Adrenal gland (tissue), 12 donors: ENCODE measurements around the gene AGAP1. TPM values are rescaled to one million over a fixed set of nuclear protein-coding genes. Genes with fewer than 3 reads are reported as not detected.

ENCODE experiments used
- DNase-seq, 7 donors: peaks; one replicate each; pipeline ENCODE4 v3.0.0-alpha.2; 2019 to 2020
- H3K27ac ChIP-seq, 5 donors: fragments of 200-600 bp; sonication (generic) in 4 of 5; 1 replicate in 3 of 5; 2 replicates in 2 of 5; pipeline versions ENCODE4 v1.5.1 to v1.8.0; 2016 to 2020; ENCODE audit warnings: mild to moderate bottlenecking in 1 of 5
- H3K27me3 ChIP-seq: fragments of 200-600 bp; 2 replicates; pipeline ENCODE4 v1.8.0; 2021
- H3K36me3 ChIP-seq, 2 donors: fragments of 200-600 bp; replicated peaks in 1 of 2; 1 replicate in 1 of 2; 2 replicates in 1 of 2; pipeline versions ENCODE4 v1.5.1 to v1.8.0; 2018 to 2022
- H3K4me1 ChIP-seq, 2 donors: fragments of 200-600 bp; replicated peaks in 1 of 2; 1 replicate in 1 of 2; 2 replicates in 1 of 2; pipeline versions ENCODE4 v1.5.1 to v1.8.0; 2018 to 2021
- H3K4me3 ChIP-seq, 4 donors: fragments of 200-600 bp; sonication (generic) in 3 of 4; one replicate each; pipeline ENCODE4 v1.5.1; 2016 to 2018
- H3K9me3 ChIP-seq, 3 donors: fragments of 200-600 bp; sonication (generic) in 1 of 3; replicated peaks in 1 of 3; 1 replicate in 2 of 3; 2 replicates in 1 of 3; pipeline versions ENCODE4 v1.5.1 to v1.8.0; 2016 to 2021
- POLR2A ChIP-seq, 2 donors: fragments of 450-650 bp; IDR thresholded peaks; one replicate each; pipeline ENCODE4 v1.6.1; 2017; ENCODE audit warnings: antibody characterized with exemption in 2 of 2, mild to moderate bottlenecking in 2 of 2, moderate library complexity in 1 of 2
- WGBS, 4 donors: extraction: QIAGEN DNeasy Blood & Tissue Kit in 2 of 4; methylation state at CpG; one replicate each; pipeline versions ENCODE4 v1.1.5 to v1.1.7; 2013 to 2017; 5-methylcytosine and 5-hydroxymethylcytosine counted together
- intact Hi-C, 2 donors: fragments of 100-400 bp; cut with DNase I; formaldehyde crosslinking; loops; one replicate each; pipeline versions ENCODE4 v1.14.1 to v1.15.0; 2022 to 2023
- polyA plus RNA-seq, 3 donors: library from polyadenylated mRNA; stranded (reverse); fragments of 200-250 nt in 2 of 3; fragments of 350-450 nt in 1 of 3; fragmentation: Illumina TruSeq in 1 of 3; extraction: RNeasy Lipid Tissue Mini Kit (QIAGEN cat#74804) in 1 of 3; gene quantifications; one replicate each; pipeline ENCODE4 v1.2.3, GENCODE V29; 2013 to 2014
- total RNA-seq, 9 donors: library from RNA; depleted of rRNA in 4 of 9; stranded (reverse); fragments of >200 nt in 4 of 9; fragments of 120-200 nt in 1 of 9; fragmentation: NEBNext Ultra II Directional in 1 of 9; extraction: Animal tissue kit (Norgen Biotek cat#: 25700) in 1 of 9; gene quantifications; one replicate each; pipeline versions ENCODE4 v1.1.0 to v1.2.4, GENCODE V29; 2013 to 2023
- TF ChIP-seq, protein P1 (sequence below), 6 experiments: fragments of 450-650 bp in 4 of 6; fragments of 200-600 bp in 2 of 6; sonication (generic) in 1 of 6; IDR thresholded peaks; 1 replicate in 5 of 6; 2 replicates in 1 of 6; pipeline versions ENCODE4 v1.5.1 to v1.8.0; 2016 to 2021; ENCODE audit warnings: antibody characterized with exemption in 6 of 6, mild to moderate bottlenecking in 2 of 6, moderate library complexity in 1 of 6
- donor health status: healthy with polysubstance abuse.
- donor health status: Bipolar disorder and iron deficiency.
- donor health status: DM: yes; HTN: yes; CAD: no.
- donor health status: DM: no; HTN: no; CAD: no.
- donor health status: DM: no; HTN: no; CAD: no.
- donor health status: DM: yes; HTN: yes; CAD: no.

AGAP1 gene
- total and polyA plus RNA-seq, 12 donors, result 5.3 to 29.6 (median 17.7) TPM

DNA sequence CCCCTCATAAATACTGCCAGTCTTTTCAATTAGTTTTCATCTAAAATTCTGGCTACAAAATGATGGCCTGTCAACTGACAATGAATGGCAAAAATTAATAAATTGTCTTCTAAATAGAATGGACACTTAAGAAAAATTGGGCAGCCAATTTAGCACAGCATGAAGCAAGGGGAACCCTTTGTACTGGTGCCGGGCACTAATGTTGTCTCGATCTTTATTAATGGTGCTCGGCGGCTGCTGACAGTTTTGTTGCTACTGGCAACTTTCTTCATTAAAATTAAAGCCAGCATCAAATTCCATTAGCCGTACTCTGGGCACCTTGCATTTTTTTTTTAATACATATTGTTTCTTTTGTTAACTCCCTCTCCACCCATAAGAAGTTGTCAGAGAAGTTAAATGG lies 365.0 kb downstream of the AGAP1 start:
- no peaks in the 10 kb centered on the region for H3K27me3 ChIP-seq
- H3K36me3 ChIP-seq, result no peaks in the 10 kb centered on the region
- DNase-seq, result no peak
- WGBS, 4 donors, result 90 to 96% (median 91%) methylated on average over 5 of the region's 5 CpGs
- H3K4me1 ChIP-seq, result no peaks in the 10 kb centered on the region
- no peak overlapping the region for H3K4me3 ChIP-seq
- TF ChIP-seq, protein P1, sequence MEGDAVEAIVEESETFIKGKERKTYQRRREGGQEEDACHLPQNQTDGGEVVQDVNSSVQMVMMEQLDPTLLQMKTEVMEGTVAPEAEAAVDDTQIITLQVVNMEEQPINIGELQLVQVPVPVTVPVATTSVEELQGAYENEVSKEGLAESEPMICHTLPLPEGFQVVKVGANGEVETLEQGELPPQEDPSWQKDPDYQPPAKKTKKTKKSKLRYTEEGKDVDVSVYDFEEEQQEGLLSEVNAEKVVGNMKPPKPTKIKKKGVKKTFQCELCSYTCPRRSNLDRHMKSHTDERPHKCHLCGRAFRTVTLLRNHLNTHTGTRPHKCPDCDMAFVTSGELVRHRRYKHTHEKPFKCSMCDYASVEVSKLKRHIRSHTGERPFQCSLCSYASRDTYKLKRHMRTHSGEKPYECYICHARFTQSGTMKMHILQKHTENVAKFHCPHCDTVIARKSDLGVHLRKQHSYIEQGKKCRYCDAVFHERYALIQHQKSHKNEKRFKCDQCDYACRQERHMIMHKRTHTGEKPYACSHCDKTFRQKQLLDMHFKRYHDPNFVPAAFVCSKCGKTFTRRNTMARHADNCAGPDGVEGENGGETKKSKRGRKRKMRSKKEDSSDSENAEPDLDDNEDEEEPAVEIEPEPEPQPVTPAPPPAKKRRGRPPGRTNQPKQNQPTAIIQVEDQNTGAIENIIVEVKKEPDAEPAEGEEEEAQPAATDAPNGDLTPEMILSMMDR (IDR thresholded peaks at IDR 0.05), result no peak
- no peak for TF ChIP-seq POLR2A (IDR thresholded peaks at IDR 0.05)
- H3K27ac ChIP-seq, result no peak overlapping the region
- H3K9me3 ChIP-seq, result no peaks in the 10 kb centered on the region
- intact Hi-C loops, result no loop called here

DNA sequence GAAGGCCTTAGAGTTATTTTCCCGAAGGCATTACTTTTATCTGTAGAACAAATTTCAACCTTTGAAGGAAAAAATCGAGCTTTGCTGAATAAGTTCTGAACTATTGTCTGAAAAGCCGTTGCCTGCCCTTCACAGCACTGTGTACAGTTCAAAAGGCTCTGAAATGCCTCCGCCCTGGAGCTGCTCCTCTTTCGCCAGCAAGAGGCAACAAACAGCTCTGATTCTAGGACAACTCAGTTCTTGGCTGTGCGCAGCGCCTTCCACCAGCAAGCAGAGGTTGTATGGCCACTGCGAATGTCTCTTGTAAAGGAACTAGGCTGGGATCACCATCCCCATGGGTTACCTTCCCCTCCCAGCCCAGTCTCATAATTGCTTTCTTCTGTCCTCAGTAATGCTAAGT lies 365.8 kb downstream of the AGAP1 start:
- DNase-seq, result peak in 1 of 7 donors; percentile 22
- Histone ChIP-seq H3K27me3 (no peaks in the 10 kb centered on the region), H3K36me3 (no peaks in the 10 kb centered on the region), H3K4me1 (no peaks in the 10 kb centered on the region), H3K27ac (no peak overlapping the region), H3K4me3 (no peak overlapping the region), H3K9me3 (no peaks in the 10 kb centered on the region)
- 80 to 88% (median 87%) methylated on average over 8 of the region's 8 CpGs for WGBS, 4 donors
- intact Hi-C loops, result no loop called here
- TF ChIP-seq, protein P1 (IDR thresholded peaks at IDR 0.05), result no peak

- no peak overlapping the region for H3K27ac ChIP-seq
- TF ChIP-seq, protein P1 (IDR thresholded peaks at IDR 0.05), result no peak
- no peak for TF ChIP-seq POLR2A (IDR thresholded peaks at IDR 0.05)
- 86 to 88% (median 87%) methylated on average over 5 of the region's 5 CpGs for WGBS, 4 donors
- no peaks in the 10 kb centered on the region for H3K4me1 ChIP-seq
- no peaks in the 10 kb centered on the region for H3K27me3 ChIP-seq
- intact Hi-C loops, result no loop called here
- no peak for DNase-seq
- no peaks in the 10 kb centered on the region for H3K36me3 ChIP-seq
- H3K9me3 ChIP-seq, result no peaks in the 10 kb centered on the region
- no peak overlapping the region for H3K4me3 ChIP-seq
Observed at GRCh38 chr2:235860111-235860510, 366.3 kb downstream of the AGAP1 start.

DNA sequence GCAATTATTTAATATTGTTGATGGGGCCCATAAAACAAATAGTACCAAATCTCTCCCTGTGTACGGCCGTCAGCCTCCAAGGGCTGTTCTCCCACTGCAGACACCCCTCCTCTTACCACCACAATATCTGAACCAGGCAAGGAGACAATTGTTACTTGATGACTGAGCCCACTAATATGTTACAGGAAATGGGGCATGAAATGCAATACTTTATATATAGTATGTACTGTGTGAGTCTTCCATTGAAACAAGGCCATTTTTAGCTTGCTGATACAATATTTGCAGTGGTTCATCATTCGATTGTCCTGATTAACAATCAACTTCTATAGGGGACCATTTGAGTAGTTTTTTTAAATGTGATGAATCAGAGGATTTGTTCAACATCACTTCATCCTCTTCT lies 367.0 kb downstream of the AGAP1 start:
- intact Hi-C loops, result no loop called here
- TF ChIP-seq, protein P1 (IDR thresholded peaks at IDR 0.05), result no peak
- no peak for TF ChIP-seq POLR2A (IDR thresholded peaks at IDR 0.05)
- Histone ChIP-seq H3K36me3 (no peaks in the 10 kb centered on the region), H3K27ac (no peak overlapping the region), H3K9me3 (no peaks in the 10 kb centered on the region), H3K4me1 (no peaks in the 10 kb centered on the region), H3K4me3 (no peak overlapping the region), H3K27me3 (no peaks in the 10 kb centered on the region)
- WGBS, 4 donors, result 91 to 96% (median 92%) methylated on average over 3 of the region's 3 CpGs
- no peak for DNase-seq
